ENCODE results near the gene NAT16.
"Not testable (repeated sequence)": the region's sequence is repeated elsewhere in the genome, so short reads cannot be mapped to it uniquely, and the experiment has no call there.

Gene NAT16

DNA sequence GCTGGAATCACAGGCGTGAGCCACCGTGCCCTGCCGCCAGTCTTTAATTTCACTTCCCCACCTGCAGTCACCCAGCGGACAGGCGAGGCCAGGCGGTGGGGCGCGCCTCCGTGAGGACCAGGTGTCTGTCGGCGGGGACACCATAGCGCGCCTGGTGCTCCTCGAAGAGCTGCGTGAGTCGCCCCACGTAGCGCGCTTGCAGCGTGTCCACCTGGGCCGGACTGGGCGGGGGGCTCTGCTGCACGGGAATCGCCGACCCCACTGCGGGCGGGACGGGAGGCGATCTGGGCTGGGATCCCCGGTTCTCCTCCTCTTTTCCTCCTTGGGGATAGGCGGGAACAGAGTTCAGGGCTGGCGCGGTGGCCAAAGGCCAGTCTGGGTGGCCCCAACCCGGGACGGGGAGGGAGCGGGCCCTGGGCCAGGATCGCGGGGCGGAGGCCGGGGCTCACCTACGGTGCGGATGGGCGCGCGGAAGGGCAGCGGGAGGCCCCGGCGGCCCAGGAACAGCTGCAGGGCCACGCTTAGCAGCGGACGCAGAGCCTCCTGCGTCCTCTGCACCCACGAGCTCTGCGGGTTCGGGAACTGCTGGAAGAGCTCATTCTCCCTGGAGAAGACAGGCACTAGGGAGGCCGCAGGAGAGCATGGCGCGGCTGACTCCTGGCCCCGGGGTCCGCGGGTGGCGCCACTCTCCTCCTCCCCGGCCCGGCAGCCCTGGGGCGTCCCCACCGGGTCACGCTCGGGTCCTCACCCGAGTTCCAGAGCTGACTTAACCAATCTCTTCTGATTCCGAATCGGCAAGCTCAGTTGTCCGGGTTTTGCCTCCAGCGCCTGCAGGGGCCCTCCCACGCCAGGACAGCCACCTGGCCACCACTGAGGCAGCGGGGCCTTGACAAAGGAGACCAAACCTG lies 21.9 kb upstream of the NAT16 start:
- no peak for DNase-seq

DNA sequence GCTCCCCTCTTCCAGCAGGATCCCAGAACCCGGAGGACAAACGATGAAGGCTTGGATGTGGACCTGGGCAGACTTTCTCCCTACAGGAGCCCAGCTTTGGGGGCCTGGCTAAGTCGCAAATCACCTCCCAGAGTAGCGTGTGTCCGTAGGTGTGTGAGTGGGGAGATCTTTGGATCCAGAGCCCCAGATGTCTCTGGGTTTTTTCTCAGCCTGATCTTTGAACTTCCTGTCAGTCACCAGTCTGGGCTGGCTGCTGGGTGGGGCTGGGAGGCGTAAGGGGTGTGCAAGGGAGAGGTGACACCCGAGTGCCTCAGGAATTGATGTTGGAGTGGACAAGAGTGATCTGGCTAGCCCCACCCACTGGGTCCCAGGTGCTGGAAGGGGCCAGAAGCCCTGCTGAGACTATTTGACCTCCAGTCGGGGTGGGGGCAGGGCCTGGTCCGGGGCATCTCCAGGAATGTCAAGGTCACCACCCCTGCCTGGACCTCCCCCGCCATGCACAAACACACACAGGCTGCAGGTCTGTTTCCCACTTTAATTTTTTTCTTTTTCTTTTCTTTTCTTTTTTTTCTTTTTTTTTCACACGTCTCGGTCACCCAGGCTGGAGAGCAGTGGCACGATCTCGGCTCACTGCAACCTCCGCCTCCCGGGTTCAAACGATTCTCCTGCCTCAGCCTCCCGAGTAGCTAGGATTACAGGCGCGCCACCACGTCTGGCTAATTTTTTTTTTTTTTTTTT lies 20.9 kb upstream of the NAT16 start, which contains the start of gene MOGAT3:
Gene MOGAT3, minus strand, starts transcription at position 175 of the 738 bp plus-strand sequence. CDS start 182 bp downstream, outside the sequence.
- no peak for DNase-seq

- no peak for DNase-seq
Measured at GRCh38 chr7:101200504-101200861, 20.4 kb upstream of the NAT16 start.

DNA sequence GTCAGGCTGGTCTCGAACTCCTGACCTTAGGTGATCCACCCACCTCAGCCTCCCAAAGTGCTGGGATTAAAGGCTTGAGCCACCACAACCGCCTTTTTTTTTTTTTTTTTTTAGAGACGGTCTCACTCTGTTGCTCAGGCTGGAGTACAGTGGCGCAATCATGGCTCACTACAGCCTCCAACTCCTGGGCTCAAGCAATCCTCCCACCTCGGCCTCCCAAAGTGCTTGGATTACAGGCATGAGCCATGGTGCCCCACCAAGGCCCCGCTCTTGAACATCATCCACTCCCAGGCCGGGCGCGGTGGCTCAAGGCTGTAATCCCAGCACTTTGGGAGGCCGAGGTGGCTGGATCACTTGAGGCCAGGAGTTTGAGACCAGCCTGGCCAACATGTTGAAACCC lies 19.4 kb upstream of the NAT16 start:
- not testable (repeated sequence) for DNase-seq

- DNase-seq = no peak
Measured at GRCh38 chr7:101198476-101198875, 18.4 kb upstream of the NAT16 start.

DNA sequence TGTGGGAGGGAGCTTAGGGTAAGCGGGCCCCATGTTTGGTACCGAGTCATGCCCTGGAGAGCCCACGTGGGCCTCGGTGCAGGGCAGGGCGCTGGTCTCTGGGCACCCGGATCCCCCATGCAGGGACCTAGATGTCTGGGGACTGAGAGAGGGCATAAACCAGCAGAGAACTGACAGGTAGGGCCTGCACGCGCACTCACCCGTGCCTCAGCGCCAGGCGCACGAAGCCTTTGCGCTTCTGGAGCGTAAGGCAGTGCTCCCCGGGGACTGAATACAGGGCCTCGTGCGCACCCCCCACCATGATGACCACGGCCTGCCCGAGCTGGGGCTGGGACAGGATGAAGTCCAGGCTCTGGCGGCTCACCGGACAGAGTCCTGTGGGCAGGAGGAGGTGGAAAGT lies 17.9 kb upstream of the NAT16 start:
- no peak for DNase-seq

- DNase-seq = no peak
Measured at GRCh38 chr7:101195884-101196283, 15.8 kb upstream of the NAT16 start.

DNA sequence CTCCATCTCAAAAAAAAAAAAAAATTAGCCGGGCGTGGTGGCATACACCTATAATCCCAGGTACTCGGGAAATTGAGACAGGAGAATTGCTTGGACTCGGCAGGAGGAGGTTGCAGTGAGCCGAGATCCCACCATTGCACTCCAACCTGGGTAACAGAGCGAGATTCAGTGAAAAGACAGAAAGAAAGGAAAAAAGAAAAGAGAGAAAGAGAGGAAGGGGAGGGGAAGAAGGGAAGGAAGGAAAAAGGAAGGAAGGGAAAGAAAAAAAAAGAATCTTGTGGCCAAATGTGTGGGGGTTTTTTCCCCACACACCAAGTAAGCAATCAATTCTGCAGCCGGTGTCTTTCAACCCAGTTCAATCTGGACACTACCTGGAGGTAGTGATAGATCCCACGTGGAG lies 9.0 kb upstream of the NAT16 start:
- DNase-seq = no peak

GRCh38 chr7:101186844-101187428 lies 6.8 kb upstream of the NAT16 start:
- DNase-seq = no peak

GRCh38 chr7:101186194-101186593 lies 6.1 kb upstream of the NAT16 start:
- DNase-seq = no peak

- DNase-seq = no peak
Measured at GRCh38 chr7:101185258-101185839, 5.3 kb upstream of the NAT16 start.

DNA sequence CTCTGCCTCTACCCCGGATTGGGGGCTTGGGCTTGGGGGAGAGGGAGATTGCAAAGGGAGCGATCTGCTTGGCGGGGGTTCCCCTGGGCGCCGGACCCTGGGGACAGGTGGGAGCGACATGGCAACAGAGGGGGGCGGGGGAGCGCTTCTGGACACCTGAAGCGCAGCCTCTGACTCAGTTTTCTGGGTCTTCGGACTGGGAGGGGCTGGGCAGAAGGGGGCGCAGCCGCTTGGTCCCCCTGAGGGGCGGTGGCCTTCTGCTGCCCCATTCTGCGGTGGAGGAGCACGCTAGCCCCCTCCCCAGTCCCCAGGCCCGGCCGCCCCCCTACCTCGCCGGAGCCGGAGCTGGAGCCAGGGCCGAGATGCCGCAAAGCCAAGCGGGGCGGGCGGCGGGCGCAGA lies 380 bp downstream of the NAT16 start:
- no peak for DNase-seq

- DNase-seq = no peak
Measured at GRCh38 chr7:101179117-101179516, 976 bp downstream of the NAT16 start.

GRCh38 chr7:101177644-101178043 lies 2.4 kb downstream of the NAT16 start:
- no peak for DNase-seq

- DNase-seq = no peak
Measured at GRCh38 chr7:101175664-101176063, 4.4 kb downstream of the NAT16 start.

- DNase-seq = no peak
Measured at GRCh38 chr7:101174322-101174854, 5.7 kb downstream of the NAT16 start.

DNA sequence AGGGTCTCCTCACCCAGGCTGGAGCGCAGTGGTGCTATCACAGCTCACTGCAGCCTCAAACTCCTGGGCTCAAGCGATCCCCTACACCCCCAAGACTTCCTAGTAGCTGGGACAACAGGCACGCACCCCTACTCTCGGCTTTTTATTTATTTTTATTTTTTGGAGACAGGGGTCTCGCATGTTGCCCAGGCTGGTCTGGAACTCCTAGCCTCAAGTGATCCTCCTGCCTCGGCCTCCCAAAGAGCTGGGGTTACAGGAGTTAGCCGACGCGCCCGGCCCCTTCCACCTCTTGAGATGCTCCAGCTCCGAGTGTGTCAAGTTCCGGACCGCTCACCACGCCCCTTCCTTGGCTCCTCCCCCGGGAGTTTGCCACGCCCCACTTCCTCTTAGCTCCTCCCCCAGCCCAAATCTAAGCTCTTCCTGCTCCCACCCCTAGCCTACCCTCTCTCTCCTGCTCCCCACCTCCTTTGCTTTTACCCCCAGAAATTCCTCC lies 6.3 kb downstream of the NAT16 start:
- no peak for DNase-seq

DNA sequence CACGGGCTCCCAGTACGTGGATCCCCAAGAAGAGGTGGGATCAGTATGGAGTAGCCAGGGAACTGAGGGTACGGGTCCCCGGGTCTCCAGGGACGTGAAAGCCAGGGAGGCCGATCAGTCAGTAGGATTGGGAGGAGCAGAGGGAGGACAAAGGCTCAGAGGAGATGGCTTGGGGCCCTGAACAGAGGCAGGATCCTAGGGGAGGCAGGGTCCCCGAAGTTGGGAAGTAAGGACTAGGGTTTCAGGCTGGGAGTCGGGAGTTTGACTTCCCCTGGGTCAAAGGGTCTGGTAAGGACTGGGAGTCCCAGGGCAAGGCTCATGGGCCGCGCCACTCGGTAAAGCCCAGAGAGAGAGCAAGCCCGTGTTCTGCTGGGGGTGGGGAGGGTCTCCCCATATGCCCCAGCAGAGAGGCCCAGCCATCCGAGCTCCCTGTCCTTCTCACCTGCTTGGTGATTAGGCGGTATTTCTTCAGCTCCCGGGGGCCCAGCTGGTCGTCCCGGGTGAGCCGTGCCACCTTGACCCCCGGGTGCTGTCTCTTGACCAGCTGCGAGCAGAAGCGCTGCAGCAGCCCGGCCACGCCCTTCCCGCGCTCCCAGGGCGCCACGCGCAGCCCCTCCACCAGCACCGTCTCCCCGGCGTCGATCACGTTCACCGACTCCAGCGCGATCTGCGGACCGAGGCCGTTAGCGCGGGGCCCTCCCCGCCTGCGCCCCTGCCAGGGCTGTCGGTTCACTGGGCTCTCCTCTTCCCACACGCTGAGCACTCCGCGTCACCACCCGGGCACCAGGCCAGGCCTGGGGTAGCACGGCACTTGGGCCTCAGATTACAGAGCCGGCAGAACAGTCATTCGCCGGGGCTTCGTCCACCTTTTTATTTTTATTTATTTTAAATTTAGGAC lies 7.0 kb downstream of the NAT16 start:
- DNase-seq = no peak

GRCh38 chr7:101172005-101172853 lies 7.9 kb downstream of the NAT16 start:
- no peak for DNase-seq

- no peak for DNase-seq
Measured at GRCh38 chr7:101171442-101171837, 8.7 kb downstream of the NAT16 start.

All from KG1 (cell line).